Natural killer cell (primary cell): ENCODE results near the gene MTFR1L. TPM values are rescaled to one million over a fixed set of nuclear protein-coding genes. Genes with fewer than 3 reads are reported as not detected.

Experiments
- ATAC-seq, 3 donors: fragments of 150-1000 bp in 2 of 3; fragments of 200-7000 bp in 1 of 3; cut with Tn5 transposase; 1 replicate in 1 of 3; 2 replicates in 2 of 3; pipeline ENCODE4 v1.10.0; 2021; ENCODE audit warnings: mild to moderate bottlenecking in 2 of 3, moderate library complexity in 2 of 3
- DNase-seq, 2 donors: peaks; one replicate each; pipeline versions ENCODE4 v3.0.0 to v3.0.0-alpha.2; 2013 to 2021; ENCODE audit warnings: mixed read lengths in 1 of 2
- H3K27ac ChIP-seq: one replicate; pipeline ENCODE4 v1.5.1; 2013; ENCODE audit warnings: mild to moderate bottlenecking, low read length
- H3K27me3 ChIP-seq: one replicate; pipeline ENCODE4 v1.6.1; 2013; ENCODE audit warnings: low read length; ENCODE audit not compliant: control insufficient read depth, insufficient read depth
- H3K36me3 ChIP-seq: one replicate; pipeline ENCODE4 v1.6.1; 2013; ENCODE audit warnings: low read length; ENCODE audit not compliant: control insufficient read depth, insufficient read depth
- H3K4me1 ChIP-seq: one replicate; pipeline ENCODE4 v1.6.1; 2013; ENCODE audit warnings: low read length; ENCODE audit not compliant: control insufficient read depth, insufficient read depth
- H3K4me3 ChIP-seq: one replicate; pipeline ENCODE4 v1.5.1; 2013; ENCODE audit warnings: low read length
- H3K9me3 ChIP-seq: one replicate; pipeline ENCODE4 v1.6.1; 2013; ENCODE audit warnings: low read length; ENCODE audit not compliant: control insufficient read depth, insufficient read depth
- H3K27ac Mint-ChIP-seq, 2 donors: one replicate each; pipeline ENCODE4 v1.8.0; 2022; ENCODE audit warnings: mild to moderate bottlenecking in 2 of 2, mixed read lengths in 2 of 2, moderate library complexity in 1 of 2
- H3K27me3 Mint-ChIP-seq, 2 donors: one replicate each; pipeline ENCODE4 v1.8.0; 2022; ENCODE audit warnings: low read depth in 2 of 2, mixed read lengths in 2 of 2
- H3K36me3 Mint-ChIP-seq: one replicate; pipeline ENCODE4 v1.8.0; 2022; ENCODE audit warnings: mixed read lengths
- H3K4me1 Mint-ChIP-seq, 2 donors: one replicate each; pipeline ENCODE4 v1.8.0; 2022; ENCODE audit warnings: mixed read lengths in 2 of 2
- H3K4me3 Mint-ChIP-seq: one replicate; pipeline ENCODE4 v1.8.0; 2022; ENCODE audit warnings: mild to moderate bottlenecking, moderate library complexity, mixed read lengths
- H3K9me3 Mint-ChIP-seq, 2 donors: one replicate each; pipeline ENCODE4 v1.8.0; 2022; ENCODE audit warnings: mixed read lengths in 2 of 2
- WGBS: methylation state at CpG from one replicate; pipeline ENCODE4 v1.1.7; 2013; ENCODE audit warnings: missing lambda C conversion rate; ENCODE audit not compliant: insufficient coverage; 5-methylcytosine and 5-hydroxymethylcytosine counted together
- intact Hi-C: fragments of 100-400 bp; cut with micrococcal nuclease; formaldehyde crosslinking; loops from one replicate; pipeline ENCODE4 v1.14.2; 2022
- total RNA-seq, 4 donors: library from RNA; stranded (reverse); fragments of 120-200 nt in 1 of 4; gene quantifications; one replicate each; pipeline versions ENCODE4 v1.2.3 to v1.2.4, GENCODE V29; 2013 to 2022
- TF ChIP-seq, protein P1 (sequence below): fragments of 200-600 bp; IDR thresholded peaks from one replicate; pipeline ENCODE4 v1.8.0; 2022; ENCODE audit warnings: antibody characterized with exemption

MTFR1L gene
- total RNA-seq, 3 donors from 2014 or later (not counting 1 experiment from before 2014, with no cell fraction given), result 33.4 to 39.0 (median 39.0) TPM

DNA sequence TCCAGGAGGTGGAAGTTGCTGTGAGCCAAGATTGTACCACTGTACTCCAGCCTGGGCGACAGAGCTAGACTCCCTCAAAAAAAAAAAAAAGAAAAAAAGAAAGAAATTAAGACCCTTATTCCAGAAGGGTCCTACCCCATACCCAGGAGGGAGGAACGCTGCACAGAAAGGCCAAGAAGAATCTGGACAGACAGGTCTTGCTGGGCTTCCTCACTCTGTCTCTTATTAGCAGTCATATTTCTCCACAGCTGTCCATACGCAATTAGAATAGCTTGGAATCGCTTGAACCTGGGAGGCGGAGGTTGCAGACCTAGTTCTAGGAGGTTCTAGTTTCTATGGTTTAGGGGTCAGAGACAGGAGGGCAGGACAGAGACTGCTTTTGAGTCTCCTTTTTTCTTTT lies 58.9 kb downstream of the MTFR1L start:
- Histone ChIP-seq H3K4me3 (no peak overlapping the region), H3K27me3 (no peaks in the 10 kb centered on the region), H3K27ac (no peak overlapping the region), H3K4me1 (peaks cover 18% of the 10 kb centered on the region), H3K36me3 (no peaks in the 10 kb centered on the region), H3K9me3 (no peaks in the 10 kb centered on the region)
- intact Hi-C loops, result no loop called here
- H3K36me3 Mint-ChIP-seq, result no peaks in the 10 kb centered on the region
- no peak overlapping the region for H3K4me3 Mint-ChIP-seq
- TF ChIP-seq, protein P1, sequence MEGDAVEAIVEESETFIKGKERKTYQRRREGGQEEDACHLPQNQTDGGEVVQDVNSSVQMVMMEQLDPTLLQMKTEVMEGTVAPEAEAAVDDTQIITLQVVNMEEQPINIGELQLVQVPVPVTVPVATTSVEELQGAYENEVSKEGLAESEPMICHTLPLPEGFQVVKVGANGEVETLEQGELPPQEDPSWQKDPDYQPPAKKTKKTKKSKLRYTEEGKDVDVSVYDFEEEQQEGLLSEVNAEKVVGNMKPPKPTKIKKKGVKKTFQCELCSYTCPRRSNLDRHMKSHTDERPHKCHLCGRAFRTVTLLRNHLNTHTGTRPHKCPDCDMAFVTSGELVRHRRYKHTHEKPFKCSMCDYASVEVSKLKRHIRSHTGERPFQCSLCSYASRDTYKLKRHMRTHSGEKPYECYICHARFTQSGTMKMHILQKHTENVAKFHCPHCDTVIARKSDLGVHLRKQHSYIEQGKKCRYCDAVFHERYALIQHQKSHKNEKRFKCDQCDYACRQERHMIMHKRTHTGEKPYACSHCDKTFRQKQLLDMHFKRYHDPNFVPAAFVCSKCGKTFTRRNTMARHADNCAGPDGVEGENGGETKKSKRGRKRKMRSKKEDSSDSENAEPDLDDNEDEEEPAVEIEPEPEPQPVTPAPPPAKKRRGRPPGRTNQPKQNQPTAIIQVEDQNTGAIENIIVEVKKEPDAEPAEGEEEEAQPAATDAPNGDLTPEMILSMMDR, result no peak
- H3K9me3 Mint-ChIP-seq, result no peaks in the 10 kb centered on the region
- DNase-seq, result no peak
- H3K27ac Mint-ChIP-seq, result no peak overlapping the region
- no peak for ATAC-seq
- H3K27me3 Mint-ChIP-seq, result no peaks in the 10 kb centered on the region
- H3K4me1 Mint-ChIP-seq, result peaks cover 0 to 16% of the 10 kb centered on the region in 2 donors
- 95% methylated on average over 5 of the region's 5 CpGs for WGBS

DNA sequence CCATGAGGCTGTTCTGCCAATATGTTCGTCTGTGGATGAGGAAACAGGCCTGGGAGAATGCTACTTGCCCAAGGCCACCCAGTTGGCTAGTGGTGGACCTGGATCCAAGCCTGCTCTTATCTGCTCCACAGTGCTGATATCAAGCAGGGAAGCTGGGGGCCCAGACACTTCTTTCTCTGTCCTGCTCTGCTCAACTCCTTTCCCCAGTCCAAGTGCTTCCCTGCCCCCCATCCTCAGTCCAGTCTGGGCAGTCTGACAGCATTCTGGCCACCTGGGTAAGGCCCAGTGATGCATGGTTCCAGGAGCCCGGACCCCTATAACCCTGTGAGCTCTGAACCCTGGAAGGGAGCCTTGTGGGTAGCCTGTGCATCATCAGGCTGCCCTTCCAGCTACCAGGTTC lies 59.9 kb downstream of the MTFR1L start:
- DNase-seq (no peak), ATAC-seq (no peak)
- H3K36me3 Mint-ChIP-seq, result no peaks in the 10 kb centered on the region
- Histone ChIP-seq H3K4me1 (peaks cover 13% of the 10 kb centered on the region), H3K4me3 (no peak overlapping the region), H3K9me3 (no peaks in the 10 kb centered on the region), H3K36me3 (no peaks in the 10 kb centered on the region), H3K27me3 (no peaks in the 10 kb centered on the region), H3K27ac (no peak overlapping the region)
- peaks cover 0 to 16% of the 10 kb centered on the region in 2 donors for H3K4me1 Mint-ChIP-seq
- WGBS, result 80% methylated on average over 2 of the region's 2 CpGs
- H3K9me3 Mint-ChIP-seq, result no peaks in the 10 kb centered on the region
- TF ChIP-seq, protein P1, result no peak
- no peak overlapping the region for H3K27ac Mint-ChIP-seq
- no peak overlapping the region for H3K4me3 Mint-ChIP-seq
- no peaks in the 10 kb centered on the region for H3K27me3 Mint-ChIP-seq
- intact Hi-C loops, result no loop called here

DNA sequence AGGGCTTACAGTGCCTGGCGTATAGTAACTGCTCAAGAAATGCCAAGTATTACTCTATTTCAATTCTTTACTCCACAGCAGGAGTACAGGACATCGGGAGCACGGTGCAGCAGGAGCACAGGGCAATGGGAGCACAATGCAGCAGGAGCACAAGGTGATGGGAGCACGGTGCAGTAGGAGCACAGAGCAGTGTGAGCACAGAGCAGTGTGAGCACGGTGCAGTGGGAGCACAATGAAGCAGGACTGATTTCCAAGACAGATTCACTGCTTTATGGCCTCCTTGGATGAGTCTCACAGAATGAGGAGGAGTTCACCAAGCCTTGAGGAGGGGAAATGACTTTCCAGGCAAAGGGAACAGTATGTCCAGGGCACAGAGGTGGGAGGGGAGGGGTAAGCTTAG lies 60.8 kb downstream of the MTFR1L start:
- ATAC-seq, result no peak
- Mint-ChIP-seq H3K4me3 (no peak overlapping the region), H3K27ac (peak overlapping the region in 1 of 2 donors; percentile 29), H3K36me3 (no peaks in the 10 kb centered on the region), H3K27me3 (no peaks in the 10 kb centered on the region), H3K9me3 (no peaks in the 10 kb centered on the region), H3K4me1 (peaks cover 0 to 10% of the 10 kb centered on the region in 2 donors)
- peaks cover 8% of the 10 kb centered on the region for H3K4me1 ChIP-seq
- no peaks in the 10 kb centered on the region for H3K9me3 ChIP-seq
- no peak for DNase-seq
- intact Hi-C loops, result no loop called here
- no peaks in the 10 kb centered on the region for H3K36me3 ChIP-seq
- H3K4me3 ChIP-seq, result no peak overlapping the region
- TF ChIP-seq, protein P1, result no peak
- H3K27me3 ChIP-seq, result no peaks in the 10 kb centered on the region
- H3K27ac ChIP-seq, result no peak overlapping the region
- 95% methylated on average over 5 of the region's 5 CpGs for WGBS

DNA sequence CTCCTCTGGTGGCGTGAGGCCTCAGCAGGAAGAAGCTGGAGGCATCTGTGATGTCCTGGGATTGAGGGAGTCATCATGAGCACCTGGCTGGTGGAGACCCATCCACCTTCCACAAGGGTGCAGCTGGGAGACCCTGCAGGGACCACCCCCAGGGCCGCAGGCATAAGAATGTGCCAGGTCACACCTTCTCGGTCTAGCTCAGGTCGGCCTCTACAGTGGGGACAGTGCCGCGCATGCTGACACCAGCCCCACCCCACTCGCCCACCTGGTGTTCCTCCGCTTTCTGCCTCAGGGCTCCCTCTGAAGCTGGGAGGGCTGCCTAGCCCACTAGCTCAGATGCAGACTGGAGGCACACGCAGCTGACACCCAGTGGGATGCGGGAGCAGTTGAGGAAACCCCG lies 61.5 kb downstream of the MTFR1L start:
- Mint-ChIP-seq H3K27ac (no peak overlapping the region), H3K27me3 (no peaks in the 10 kb centered on the region), H3K36me3 (no peaks in the 10 kb centered on the region), H3K4me3 (no peak overlapping the region), H3K9me3 (no peaks in the 10 kb centered on the region), H3K4me1 (peaks cover 0 to 5% of the 10 kb centered on the region in 2 donors)
- TF ChIP-seq, protein P1, result no peak
- Histone ChIP-seq H3K9me3 (no peaks in the 10 kb centered on the region), H3K27ac (no peak overlapping the region), H3K4me1 (peaks cover under 1% of the 10 kb centered on the region), H3K4me3 (no peak overlapping the region), H3K36me3 (no peaks in the 10 kb centered on the region), H3K27me3 (no peaks in the 10 kb centered on the region)
- ATAC-seq (no peak), DNase-seq (no peak)
- intact Hi-C loops, result no loop called here
- 96% methylated on average over 11 of the region's 11 CpGs for WGBS
